Liver (tissue), 3 donors: ENCODE data around the gene NAPEPLD.

Source experiments
- ATF3 ChIP-seq: IDR thresholded peaks from 2 replicates; pipeline ENCODE4 v1.6.1; 2016; ENCODE audit warnings: antibody characterized with exemption
- CTCF ChIP-seq: fragments of 150-350 bp; IDR thresholded peaks from 2 replicates; pipeline ENCODE4 v1.5.1; 2017; ENCODE audit warnings: improper control_type of control experiment, low read depth, low read length; ENCODE audit not compliant: missing input control
- HNF4A ChIP-seq, 2 donors: conservative IDR thresholded peaks; 2 replicates each; pipeline ENCODE4 v1.6.1; 2016; ENCODE audit warnings: antibody characterized with exemption in 2 of 2, mild to moderate bottlenecking in 2 of 2
- MAX ChIP-seq: IDR thresholded peaks from 2 replicates; pipeline ENCODE4 v1.6.1; 2016; ENCODE audit warnings: antibody characterized with exemption
- RAD21 ChIP-seq, 2 donors: IDR thresholded peaks; 2 replicates each; pipeline ENCODE4 v1.6.1; 2016; ENCODE audit warnings: antibody characterized with exemption in 2 of 2, mild to moderate bottlenecking in 2 of 2
- SP1 ChIP-seq: IDR thresholded peaks from 2 replicates; pipeline ENCODE4 v1.6.1; 2018; ENCODE audit warnings: antibody characterized with exemption, mild to moderate bottlenecking
- YY1 ChIP-seq: IDR thresholded peaks from 2 replicates; pipeline ENCODE4 v1.6.1; 2016; ENCODE audit warnings: antibody characterized with exemption, mild to moderate bottlenecking
- donor health status: healthy.
- donor health status: healthy.

GRCh38 chr7:103127006-103127405, 21.9 kb downstream of the NAPEPLD start:
- no peak for TF ChIP-seq MAX
- no peak for TF ChIP-seq CTCF
- no peak for TF ChIP-seq HNF4A (conservative IDR thresholded peaks at IDR 0.05)
- TF ChIP-seq RAD21 (IDR thresholded peaks at IDR 0.05) = no peak
- TF ChIP-seq ATF3 = no peak
- TF ChIP-seq YY1 = no peak
- no peak for TF ChIP-seq SP1
